OCI-M1 (cell line): Measurements from ENCODE around the gene UBXN1.

Experiments
- DNase-seq: peaks from one replicate; lab custom pipeline; 2025; lab: John Stamatoyannopoulos, UW

Gene UBXN1

GRCh38 chr11:62678770-62679696 is at the start of gene UBXN1:
TSS of gene UBXN1 (minus strand) at chr11:62679073. CDS start at chr11:62678923, 150 bp downstream.
- DNase-seq, result peak; percentile 93

- DNase-seq, result peak; percentile 95
Observed at GRCh38 chr11:62728171-62728988, 49.5 kb upstream of the UBXN1 start, which contains the start of gene TTC9C. TSS of gene TTC9C (plus strand) at chr11:62728486. CDS start at chr11:62728849, 363 bp downstream.

DNA sequence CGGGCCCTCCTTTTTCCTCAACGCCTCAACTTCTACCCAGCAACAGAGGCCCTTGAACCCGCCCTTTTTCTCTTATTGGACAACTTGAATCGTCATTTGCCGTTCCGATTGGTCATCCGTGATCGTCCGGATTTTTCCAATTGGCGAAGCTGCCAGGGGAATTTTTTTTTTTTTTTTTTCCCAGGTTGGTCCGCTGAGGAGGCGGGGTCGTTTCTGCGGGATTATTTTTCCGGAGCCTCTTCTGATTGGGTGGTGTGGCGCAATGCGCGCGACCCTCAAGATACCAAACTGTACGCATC is 48.9 kb upstream of the UBXN1 start:
- peak; percentile 99 for DNase-seq

DNA sequence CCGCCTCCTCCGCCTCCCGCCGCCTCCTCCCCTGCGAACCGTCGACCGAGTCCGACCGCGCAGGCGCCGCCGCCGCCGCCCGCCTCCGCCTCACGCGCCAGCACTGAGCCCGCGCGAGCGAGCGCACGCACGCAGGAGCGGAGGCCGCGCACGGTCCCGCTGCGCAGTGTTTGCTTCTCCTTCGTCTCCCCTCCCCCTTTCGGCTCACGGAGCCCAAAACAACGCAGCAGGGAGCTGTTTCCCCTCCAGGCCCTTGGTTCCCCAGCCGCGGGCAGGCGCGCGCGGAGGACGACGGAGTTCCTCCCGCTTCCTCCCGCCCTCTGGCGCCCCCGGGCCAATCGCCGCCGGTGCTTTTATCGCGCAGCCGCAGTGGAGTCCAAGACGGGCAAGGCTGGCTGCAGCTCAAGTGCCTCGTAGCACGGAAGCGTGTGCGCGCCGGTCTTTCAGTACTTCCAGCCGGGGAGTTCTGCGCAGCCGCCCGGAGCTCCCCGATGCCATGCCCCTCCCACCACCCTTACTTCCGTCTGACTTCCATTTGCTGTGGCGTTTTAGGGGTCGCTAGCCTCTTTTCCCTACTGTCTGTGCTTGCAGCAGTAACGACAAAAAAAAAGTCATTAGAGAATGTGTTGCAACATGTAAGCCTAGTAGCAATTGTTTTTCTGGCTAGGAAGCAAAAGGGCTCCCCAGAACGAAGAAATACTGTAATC is 48.4 kb upstream of the UBXN1 start, which contains the start of gene HNRNPUL2:
Gene HNRNPUL2 (minus strand): TSS at position 293 of the 707 bp plus-strand sequence. CDS start 301 bp downstream, outside the sequence.
- peak; percentile 99 for DNase-seq

DNA sequence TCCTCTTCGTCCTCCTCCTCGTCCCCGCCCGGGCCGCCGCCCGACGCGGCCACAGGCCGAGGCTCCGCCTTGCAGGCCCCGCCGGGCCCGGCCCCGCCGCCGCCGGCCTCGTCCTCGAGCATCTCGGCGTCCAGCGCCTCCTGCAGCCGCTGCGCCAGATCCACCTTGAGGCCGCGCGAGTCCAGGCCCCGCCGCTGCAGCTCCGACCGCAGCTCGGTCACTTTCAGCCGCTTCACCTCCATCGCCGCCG is 48.0 kb upstream of the UBXN1 start:
- DNase-seq, result no peak

DNA sequence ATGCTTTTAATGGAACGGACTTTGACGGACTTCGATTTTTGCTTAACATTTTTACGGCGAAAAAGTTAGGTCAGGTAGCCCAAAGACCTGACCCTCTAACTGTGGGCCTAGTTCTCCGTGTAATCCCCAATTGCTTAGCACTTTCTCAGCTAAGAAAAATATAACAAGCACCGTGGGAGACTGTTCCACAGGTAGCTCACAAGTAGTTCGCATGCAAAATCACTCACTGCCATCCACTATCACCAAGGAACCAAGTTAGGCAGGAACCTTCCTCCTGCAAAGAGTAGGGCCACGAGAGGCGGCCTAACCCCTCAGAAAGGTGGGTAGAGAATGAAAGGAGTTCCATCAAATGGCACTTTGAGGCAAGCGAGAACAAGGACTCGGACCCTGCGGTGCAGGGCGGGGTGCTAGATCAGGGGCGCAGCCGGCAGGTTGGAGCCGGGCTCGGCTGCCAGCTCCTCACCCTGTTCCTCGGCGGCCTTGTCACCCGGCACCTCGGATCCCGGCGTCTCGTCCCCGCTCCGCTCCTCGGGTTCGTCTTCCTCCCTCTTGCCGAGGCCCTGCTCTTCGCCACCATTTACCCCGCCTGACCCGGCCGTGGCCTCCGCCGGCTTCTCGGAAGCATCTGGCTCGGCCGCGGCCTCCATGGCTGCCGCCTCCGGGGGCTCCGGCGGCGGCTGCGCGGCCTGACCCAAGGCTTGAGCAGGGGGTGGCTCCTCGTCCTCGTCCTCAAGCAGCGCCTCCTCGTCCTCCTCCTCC is 47.5 kb upstream of the UBXN1 start:
- DNase-seq, result no peak

GRCh38 chr11:62725646-62726045 is 46.8 kb upstream of the UBXN1 start:
- no peak for DNase-seq

DNA sequence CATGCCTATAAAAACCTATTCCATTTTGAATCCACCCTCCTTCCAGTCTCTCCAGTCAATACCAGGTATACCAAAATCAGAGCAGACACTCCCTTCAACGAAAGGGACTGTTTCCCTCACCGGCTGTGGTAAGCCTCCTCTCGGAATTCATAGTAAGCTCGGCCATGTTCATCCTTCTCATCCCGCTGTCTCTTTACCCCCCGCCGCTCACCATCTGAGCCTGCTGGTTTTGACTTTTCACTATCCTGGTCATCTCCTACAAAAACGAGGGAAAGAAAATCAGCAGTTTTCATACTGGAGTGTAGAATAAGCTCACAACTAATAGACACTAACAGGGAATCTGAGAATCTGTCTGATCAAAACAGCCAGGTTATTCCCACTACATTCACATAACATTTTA is 45.3 kb upstream of the UBXN1 start:
- DNase-seq, result no peak

- DNase-seq, result no peak
Observed at GRCh38 chr11:62721994-62722393, 43.1 kb upstream of the UBXN1 start.

DNA sequence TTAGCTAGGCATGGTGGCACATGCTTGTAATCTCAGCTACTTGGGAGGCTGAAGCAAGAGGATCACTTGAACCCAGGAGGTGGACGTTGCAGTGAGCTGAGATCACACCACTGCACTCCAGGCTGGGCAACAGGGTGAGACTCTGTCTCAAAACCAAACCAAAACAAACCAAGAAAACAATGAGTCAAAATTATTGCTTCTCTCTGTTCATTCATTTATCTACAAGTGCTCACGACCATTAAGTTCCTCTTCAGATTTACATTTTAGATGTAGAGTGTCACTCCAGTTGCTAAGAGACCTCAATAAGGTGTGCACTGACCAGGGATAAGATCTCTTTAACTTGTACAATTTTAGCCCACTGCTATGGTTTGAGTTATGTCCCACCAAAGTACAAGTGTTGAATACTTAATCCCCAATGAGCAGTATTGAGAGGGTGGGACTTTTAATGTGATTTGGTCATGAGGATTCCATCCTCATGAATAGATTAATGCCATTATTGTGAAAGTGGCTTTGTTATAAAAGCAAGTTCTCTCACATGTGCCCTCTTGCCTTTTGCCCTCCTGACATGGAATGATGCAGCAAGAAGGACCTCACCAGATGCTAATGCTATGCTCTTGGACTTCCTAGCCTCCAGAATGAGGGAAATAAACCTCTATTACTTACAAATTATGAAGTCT is 40.6 kb upstream of the UBXN1 start:
- no peak for DNase-seq

DNA sequence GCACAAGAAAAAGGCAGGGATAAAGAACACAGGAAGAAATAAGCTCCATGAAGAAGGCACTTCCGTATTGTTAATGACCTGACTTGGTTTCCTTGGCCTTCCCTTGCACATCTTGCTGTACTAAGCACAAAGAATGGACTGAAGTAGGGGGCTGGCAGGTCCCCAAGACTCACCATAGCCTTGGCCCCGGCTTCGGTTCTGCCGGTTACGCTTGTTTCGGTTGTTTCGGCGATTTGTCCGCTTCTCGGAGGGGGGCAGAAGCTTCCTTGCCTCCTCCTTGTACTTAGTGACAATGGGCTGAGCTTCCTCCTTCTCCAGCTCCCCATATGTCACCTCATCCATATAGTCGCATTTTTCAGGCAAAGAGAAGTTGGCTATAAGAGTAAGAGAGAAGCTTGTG is 37.9 kb upstream of the UBXN1 start:
- DNase-seq, result no peak

- no peak for DNase-seq
Observed at GRCh38 chr11:62716206-62716605, 37.3 kb upstream of the UBXN1 start.

- no peak for DNase-seq
Observed at GRCh38 chr11:62715150-62716130, 36.6 kb upstream of the UBXN1 start.

- DNase-seq, result no peak
Observed at GRCh38 chr11:62713343-62713742, 34.5 kb upstream of the UBXN1 start.

GRCh38 chr11:62712861-62713260 is 34.0 kb upstream of the UBXN1 start:
- no peak for DNase-seq

DNA sequence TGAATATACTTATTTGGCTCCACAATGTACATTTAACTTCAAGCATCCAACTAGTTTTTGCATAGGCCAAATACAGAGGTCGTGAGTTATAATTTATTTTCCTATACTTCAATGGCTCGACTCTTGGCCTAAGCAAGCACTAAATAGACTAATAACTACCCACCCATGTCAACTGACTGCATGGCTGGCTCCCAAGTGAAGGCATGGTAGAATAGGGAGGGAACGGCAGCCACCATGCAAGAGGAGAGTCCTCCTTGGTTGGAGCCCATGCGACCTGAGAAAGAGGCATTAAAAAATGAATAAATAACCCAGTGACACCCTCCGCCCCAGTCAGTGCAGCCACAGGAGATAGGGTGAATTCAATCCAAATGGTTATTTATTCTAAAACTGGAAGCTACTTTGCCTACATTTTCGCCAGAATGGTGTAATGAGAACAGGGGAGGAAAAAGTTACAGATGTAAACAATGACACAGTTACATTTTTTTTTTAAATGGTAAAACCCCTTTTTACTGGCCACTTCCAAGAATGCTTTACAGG is 33.5 kb upstream of the UBXN1 start:
- DNase-seq, result no peak

GRCh38 chr11:62710001-62710345 is 31.1 kb upstream of the UBXN1 start:
- peak; percentile 86 for DNase-seq

DNA sequence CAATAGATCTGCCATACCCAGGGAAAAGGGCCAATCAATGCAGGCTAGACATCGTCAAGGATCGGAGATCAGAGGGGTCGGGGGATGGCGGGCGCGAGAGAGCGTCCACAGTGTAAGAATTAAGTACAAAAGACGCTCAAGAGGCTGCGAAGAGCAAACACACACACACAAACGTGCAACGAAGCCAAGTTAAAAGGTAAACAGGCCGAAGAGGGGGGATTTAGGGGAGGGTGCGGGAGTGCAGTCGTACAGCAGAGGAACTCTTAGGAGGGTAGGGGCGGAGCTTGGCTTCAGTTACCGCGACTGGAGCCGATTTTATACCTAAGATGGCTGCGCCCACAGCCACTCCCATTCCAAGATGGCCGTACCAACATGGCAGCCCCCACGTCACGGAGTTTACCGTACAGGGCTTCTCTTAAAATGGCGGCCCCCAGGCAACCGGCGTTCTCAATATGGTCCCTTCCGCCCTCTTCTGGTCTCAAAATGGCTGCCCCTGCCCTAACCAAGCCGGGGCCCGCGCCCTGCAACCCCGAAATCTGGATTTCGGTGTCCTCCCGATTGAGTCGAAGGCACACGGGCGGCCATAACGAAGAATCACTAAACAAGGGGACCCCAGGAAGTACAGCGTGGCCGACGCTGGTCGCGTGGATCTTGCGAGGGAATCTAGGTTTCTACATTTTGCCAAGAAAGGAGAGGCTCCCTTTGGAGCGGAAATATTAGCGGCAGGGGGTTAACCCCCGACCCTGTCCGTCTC is 30.6 kb upstream of the UBXN1 start:
- peak; percentile 99 for DNase-seq

- DNase-seq, result no peak
Observed at GRCh38 chr11:62708793-62709192, 29.9 kb upstream of the UBXN1 start.
